ENCODE results near the gene CACNA1C. TPM values are rescaled to one million over a fixed set of nuclear protein-coding genes. Genes with fewer than 3 reads are reported as not detected.

CACNA1C gene
- total and polyA plus RNA-seq, 10 of the 15 experiments (the other 5 are each of a cell fraction or from before 2014, with no cell fraction given): under 0.01 to 0.15 (median 0.09) TPM; not detected in 5

- no peak for TF ChIP-seq ZBTB40 (IDR thresholded peaks at IDR 0.05; ENCODE audit: borderline replicate concordance)
- no peak for TF ChIP-seq FOXM1 (IDR thresholded peaks at IDR 0.05; ENCODE audit: low read depth, low read length)
- no peak for TF ChIP-seq CEBPB (IDR thresholded peaks at IDR 0.05; ENCODE audit: borderline replicate concordance in 1 of 2, low read depth in 2 of 2, low read length in 2 of 2)
- TF ChIP-seq TARDBP (IDR thresholded peaks at IDR 0.05; ENCODE audit: borderline replicate concordance): no peak
- TF ChIP-seq EGR1 (IDR thresholded peaks at IDR 0.05; ENCODE audit: borderline replicate concordance in 1 of 2, low read depth in 2 of 2, low read length in 2 of 2): no peak
- no peak for TF ChIP-seq ZNF687 (IDR thresholded peaks at IDR 0.05)
- no peak for TF ChIP-seq SREBF2 (IDR thresholded peaks at IDR 0.05; ENCODE audit: low read length)
- no peak for TF ChIP-seq IKZF2 (IDR thresholded peaks at IDR 0.05)
Observed at GRCh38 chr12:2456122-2456812, 403.5 kb downstream of the CACNA1C start (continued).

Measured in GM12878 (cell line).